NCI-H1436 (cell line): ENCODE measurements around the gene DPPA4.
"Not testable (repeated sequence)": the region's sequence is repeated elsewhere in the genome, so short reads cannot be mapped to it uniquely, and the experiment has no call there.

Source experiments
- DNase-seq: peaks from one replicate; lab custom pipeline; 2025; lab: John Stamatoyannopoulos, UW

Gene DPPA4

GRCh38 chr3:109337393-109337792 lies at the start of gene DPPA4:
DPPA4 (minus strand) TSS chr3:109337546; CDS start chr3:109337517, 29 bp downstream.
- no peak for DNase-seq

GRCh38 chr3:109385442-109386318 lies 48.3 kb upstream of the DPPA4 start:
- no peak for DNase-seq

GRCh38 chr3:109384164-109384563 lies 46.8 kb upstream of the DPPA4 start:
- no peak for DNase-seq

GRCh38 chr3:109382588-109382987 lies 45.2 kb upstream of the DPPA4 start:
- DNase-seq, result no peak

- DNase-seq, result no peak
Observed at GRCh38 chr3:109375975-109376374, 38.6 kb upstream of the DPPA4 start.

GRCh38 chr3:109374434-109374833 lies 37.1 kb upstream of the DPPA4 start:
- not testable (repeated sequence) for DNase-seq

- no peak for DNase-seq
Observed at GRCh38 chr3:109373933-109374332, 36.6 kb upstream of the DPPA4 start.

GRCh38 chr3:109372639-109373038 lies 35.3 kb upstream of the DPPA4 start:
- no peak for DNase-seq

- no peak for DNase-seq
Observed at GRCh38 chr3:109369510-109369909, 32.2 kb upstream of the DPPA4 start.

- DNase-seq, result no peak
Observed at GRCh38 chr3:109364088-109364487, 26.7 kb upstream of the DPPA4 start.

GRCh38 chr3:109363634-109364033 lies 26.3 kb upstream of the DPPA4 start:
- no peak for DNase-seq

GRCh38 chr3:109362823-109363222 lies 25.5 kb upstream of the DPPA4 start:
- no peak for DNase-seq

GRCh38 chr3:109358809-109359208 lies 21.5 kb upstream of the DPPA4 start:
- DNase-seq, result not testable (repeated sequence)

- no peak for DNase-seq
Observed at GRCh38 chr3:109356442-109357155, 19.3 kb upstream of the DPPA4 start.

- no peak for DNase-seq
Observed at GRCh38 chr3:109355625-109356441, 18.5 kb upstream of the DPPA4 start.

GRCh38 chr3:109353057-109353456 lies 15.7 kb upstream of the DPPA4 start:
- DNase-seq, result no peak

GRCh38 chr3:109351231-109351630 lies 13.9 kb upstream of the DPPA4 start:
- no peak for DNase-seq

GRCh38 chr3:109346770-109347295 lies 9.5 kb upstream of the DPPA4 start:
- DNase-seq, result no peak

GRCh38 chr3:109346099-109346498 lies 8.8 kb upstream of the DPPA4 start:
- no peak for DNase-seq

- no peak for DNase-seq
Observed at GRCh38 chr3:109339714-109340648, 2.6 kb upstream of the DPPA4 start.

- no peak for DNase-seq
Observed at GRCh38 chr3:109339197-109339596, 1.9 kb upstream of the DPPA4 start.
